Osteoblast (primary cell): ENCODE data around the gene NOC2L. TPM values are rescaled to one million over a fixed set of nuclear protein-coding genes. Genes with fewer than 3 reads are reported as not detected.

Source experiments
- DNase-seq: peaks from one replicate; pipeline ENCODE4 v3.0.0; 2011; ENCODE audit warnings: low spot score, mixed read lengths; ENCODE audit not compliant: insufficient read length; ENCODE audit errors: missing footprints
- H2AFZ ChIP-seq: 2 replicates; pipeline ENCODE4 v1.6.0; 2011; ENCODE audit warnings: mild to moderate bottlenecking, low read length
- H3K27ac ChIP-seq: 2 replicates; pipeline ENCODE4 v1.5.1; 2011; ENCODE audit warnings: mild to moderate bottlenecking, low read depth, low read length, moderate library complexity
- H3K27me3 ChIP-seq: 2 replicates; pipeline ENCODE4 v1.6.0; 2012; ENCODE audit warnings: mild to moderate bottlenecking, control low read depth, inconsistent platforms, low read length, moderate library complexity; ENCODE audit not compliant: insufficient read depth
- H3K36me3 ChIP-seq: 2 replicates; pipeline ENCODE4 v1.5.1; 2011; ENCODE audit warnings: mild to moderate bottlenecking, low read length, control low read depth, moderate library complexity; ENCODE audit not compliant: insufficient read depth
- H3K4me1 ChIP-seq: 2 replicates; pipeline ENCODE4 v1.5.1; 2011; ENCODE audit warnings: mild to moderate bottlenecking, low read length, control low read depth, moderate library complexity; ENCODE audit not compliant: insufficient read depth
- H3K4me2 ChIP-seq: 2 replicates; pipeline ENCODE4 v1.6.0; 2011; ENCODE audit warnings: mild to moderate bottlenecking, low read length; ENCODE audit not compliant: insufficient read depth
- H3K4me3 ChIP-seq: fragments of 200-600 bp; sonication (generic); 3 replicates; pipeline ENCODE4 v1.5.1; 2012; ENCODE audit warnings: mild to moderate bottlenecking, low read length, inconsistent platforms; ENCODE audit not compliant: insufficient read depth
- H3K79me2 ChIP-seq: 2 replicates; pipeline ENCODE4 v1.6.0; 2012; ENCODE audit warnings: mild to moderate bottlenecking, low read length, control low read depth, inconsistent platforms; ENCODE audit not compliant: insufficient read depth
- H3K9me3 ChIP-seq: 2 replicates; pipeline ENCODE4 v1.5.1; 2011; ENCODE audit warnings: low read depth, low read length, control low read depth
- H4K20me1 ChIP-seq: 2 replicates; pipeline ENCODE4 v1.6.0; 2012; ENCODE audit warnings: mild to moderate bottlenecking, low read length, control low read depth; ENCODE audit not compliant: insufficient read depth
- CTCF ChIP-seq: IDR thresholded peaks from 2 replicates; pipeline ENCODE4 v1.5.1; 2011; ENCODE audit warnings: mild to moderate bottlenecking, low read depth, low read length, moderate library complexity; ENCODE audit errors: extremely low read depth
- total RNA-seq: library from RNA; depleted of rRNA; stranded (reverse); fragments of >200 nt; gene quantifications from 2 replicates; pipeline ENCODE4 v1.2.3, GENCODE V29; 2012

The NOC2L gene
- total RNA-seq, 1 donor, result 47.8 TPM

GRCh38 chr1:981491-981954, 22.5 kb upstream of the NOC2L start:
- Histone ChIP-seq H3K27ac (no peak overlapping the region), H2AFZ (no peak overlapping the region), H3K9me3 (no peaks in the 10 kb centered on the region), H3K36me3 (no peaks in the 10 kb centered on the region), H4K20me1 (no peaks in the 10 kb centered on the region), H3K4me2 (no peak overlapping the region), H3K27me3 (peaks cover 3% of the 10 kb centered on the region), H3K4me1 (no peaks in the 10 kb centered on the region), H3K4me3 (no peak overlapping the region), H3K79me2 (no peaks in the 10 kb centered on the region)
- peak; percentile 29 for DNase-seq
- no peak for TF ChIP-seq CTCF

GRCh38 chr1:980602-981395, 21.7 kb upstream of the NOC2L start:
- Histone ChIP-seq H3K79me2 (no peaks in the 10 kb centered on the region), H3K4me3 (no peak overlapping the region), H3K4me1 (no peaks in the 10 kb centered on the region), H3K36me3 (no peaks in the 10 kb centered on the region), H2AFZ (no peak overlapping the region), H3K4me2 (no peak overlapping the region), H4K20me1 (no peaks in the 10 kb centered on the region), H3K27ac (no peak overlapping the region), H3K27me3 (peaks cover 3% of the 10 kb centered on the region), H3K9me3 (no peaks in the 10 kb centered on the region)
- TF ChIP-seq CTCF, result no peak
- DNase-seq, result peak; percentile 66

- H2AFZ ChIP-seq, result no peak overlapping the region
- no peaks in the 10 kb centered on the region for H3K36me3 ChIP-seq
- H3K4me3 ChIP-seq, result no peak overlapping the region
- no peaks in the 10 kb centered on the region for H3K27me3 ChIP-seq
- H4K20me1 ChIP-seq, result no peaks in the 10 kb centered on the region
- H3K4me1 ChIP-seq, result no peaks in the 10 kb centered on the region
- H3K27ac ChIP-seq, result no peak overlapping the region
- H3K4me2 ChIP-seq, result no peak overlapping the region
- no peaks in the 10 kb centered on the region for H3K79me2 ChIP-seq
- TF ChIP-seq CTCF, result no peak
- H3K9me3 ChIP-seq, result no peaks in the 10 kb centered on the region
- DNase-seq, result peak; percentile 89
Observed at GRCh38 chr1:980137-980571, 21.1 kb upstream of the NOC2L start.

GRCh38 chr1:979744-980072, 20.7 kb upstream of the NOC2L start:
- H3K4me1 ChIP-seq, result no peaks in the 10 kb centered on the region
- H3K4me3 ChIP-seq, result no peak overlapping the region
- no peaks in the 10 kb centered on the region for H3K79me2 ChIP-seq
- no peak overlapping the region for H3K27ac ChIP-seq
- no peaks in the 10 kb centered on the region for H4K20me1 ChIP-seq
- no peak for TF ChIP-seq CTCF
- no peak overlapping the region for H2AFZ ChIP-seq
- no peaks in the 10 kb centered on the region for H3K27me3 ChIP-seq
- peak; percentile 73 for DNase-seq
- H3K36me3 ChIP-seq, result no peaks in the 10 kb centered on the region
- no peak overlapping the region for H3K4me2 ChIP-seq
- H3K9me3 ChIP-seq, result no peaks in the 10 kb centered on the region
